ENCODE data around the gene PHLDB3. TPM values are rescaled to one million over a fixed set of nuclear protein-coding genes. Genes with fewer than 3 reads are reported as not detected.
A peak's percentile ranks its signal among the peaks of the same experiment; 100 is the strongest.

The PHLDB3 gene
- total RNA-seq, 2 experiments from 2014 or later: 13.5 to 15.2 TPM

DNA sequence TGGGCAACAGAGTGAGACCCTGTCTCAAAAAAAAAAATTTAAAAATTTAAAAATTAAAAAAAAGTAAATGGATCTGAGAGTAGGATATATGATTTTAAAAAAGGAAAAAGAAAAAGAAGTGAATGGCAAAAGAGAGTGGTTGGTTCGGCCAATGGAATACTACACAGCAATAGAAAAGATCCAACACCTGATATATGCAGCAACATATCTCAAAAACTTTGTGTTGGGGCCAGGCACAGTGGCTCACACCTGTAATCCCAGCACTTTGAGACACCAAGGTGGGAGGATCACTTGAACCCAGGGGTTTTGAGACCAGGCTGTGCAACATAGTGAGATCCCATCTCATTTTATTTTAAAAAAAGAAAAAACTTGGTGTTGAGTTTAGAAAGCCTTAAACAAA, 37.8 kb downstream of the PHLDB3 start:
- Mint-ChIP-seq H3K4me3 (no peak overlapping the region), H3K36me3 (no peaks in the 10 kb centered on the region), H3K27ac (no peak overlapping the region), H3K4me1 (ENCODE audit: low read depth) (peaks cover 59% of the 10 kb centered on the region), H3K27me3 (no peaks in the 10 kb centered on the region), H3K9me3 (no peaks in the 10 kb centered on the region)
- ChIA-PET POLR2A (no interaction called here), CTCF (interaction anchor here (2.6 kb wide), 1 partner anchor 20 kb away, joined by 5 read pairs; no protein-coding TSS in a partner anchor)
- DNase-seq: no peak
- intact Hi-C loops (cut with micrococcal nuclease): loop anchor here (10.0 kb wide), 1 partner anchor 318 kb away; the partner anchor contains the start of gene KCNN4

DNA sequence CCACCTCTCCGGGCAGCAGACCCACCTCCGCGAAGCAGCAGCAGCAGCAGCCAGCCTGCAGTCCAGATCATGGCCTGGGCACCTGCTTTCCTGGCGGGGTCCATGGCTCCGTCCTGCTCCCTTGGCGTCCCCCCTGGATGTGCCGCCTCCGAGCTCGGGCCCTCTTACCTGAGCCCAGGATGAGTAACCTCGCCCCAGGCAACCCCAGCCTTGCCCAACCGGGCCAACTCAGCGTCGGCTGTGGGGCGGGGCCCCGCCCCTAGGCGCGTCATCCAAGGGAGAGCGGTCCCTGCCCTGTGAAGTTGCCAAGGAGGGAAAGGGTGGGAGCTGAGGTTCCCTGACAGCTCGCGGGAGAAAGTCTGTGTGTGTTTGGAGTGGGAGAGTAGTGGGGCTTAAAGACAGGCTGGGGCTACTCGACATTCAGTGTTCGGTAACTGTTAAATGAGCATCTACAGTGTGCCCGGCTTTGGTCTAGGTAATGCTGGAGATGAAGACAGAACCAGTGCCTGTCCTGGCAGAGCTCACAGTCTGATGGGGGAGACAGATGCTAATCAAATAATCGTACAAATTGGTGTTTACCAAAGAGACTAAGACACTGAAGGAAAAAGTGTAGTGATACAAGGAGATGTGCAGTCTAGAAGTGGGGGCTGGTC, 39.0 kb downstream of the PHLDB3 start, which contains the start of gene LYPD3:
Gene LYPD3, minus strand, starts transcription at position 141 of the 653 bp plus-strand sequence. Its CDS starts 37 bp downstream, at position 104.
- CTCF ChIA-PET: interaction anchor here (10.3 kb wide), 1 partner anchor 18 kb away, joined by 86 read pairs; no protein-coding TSS in a partner anchor
- no peaks in the 10 kb centered on the region for H3K9me3 Mint-ChIP-seq
- no peak for DNase-seq
- peaks cover 59% of the 10 kb centered on the region for H3K4me1 Mint-ChIP-seq (ENCODE audit: low read depth)
- POLR2A ChIA-PET: interaction anchor here (1.1 kb wide), 1 partner anchor 38 kb away, joined by 4 read pairs; no protein-coding TSS in a partner anchor
- H3K4me3 Mint-ChIP-seq: peak within 1 kb of the TSS; percentile 90
- H3K27ac Mint-ChIP-seq: peak within 1 kb of the TSS; percentile 82
- intact Hi-C loops (cut with micrococcal nuclease): loop anchor here (10.0 kb wide), 1 partner anchor 319 kb away; the partner anchor contains the start of gene KCNN4
- no peaks in the 10 kb centered on the region for H3K27me3 Mint-ChIP-seq
- H3K36me3 Mint-ChIP-seq: no peaks in the 10 kb centered on the region

DNA sequence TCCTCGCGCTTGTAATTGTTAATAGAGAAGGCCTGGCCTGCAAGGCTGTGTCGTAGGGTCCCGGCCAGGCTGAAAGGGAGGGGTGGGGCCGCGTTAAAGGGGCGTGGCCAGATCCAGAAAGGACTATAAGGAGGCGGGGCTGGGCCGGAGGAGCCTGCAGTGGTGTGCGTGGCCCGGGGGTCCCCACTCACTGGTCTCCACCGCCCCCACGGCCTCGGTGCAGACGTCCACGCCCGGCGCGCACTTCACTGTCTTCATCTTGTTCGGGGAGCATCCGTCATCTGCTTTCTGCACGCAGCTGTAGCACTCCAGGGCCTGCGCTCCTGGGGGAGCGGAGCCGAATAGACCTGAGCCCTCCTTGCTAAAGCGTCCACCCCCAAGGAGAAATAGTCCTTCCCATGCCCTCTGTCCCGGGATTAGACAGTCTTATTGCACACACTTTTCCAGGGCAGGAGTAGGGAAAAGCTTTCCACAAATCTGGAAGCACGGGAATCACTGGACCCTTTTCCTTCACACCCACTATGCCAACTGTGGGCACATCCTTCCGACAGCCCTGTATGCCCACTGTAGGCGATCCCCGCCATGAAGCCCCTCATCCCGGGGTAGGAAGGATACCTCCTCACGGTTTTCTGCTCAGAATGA, 40.3 kb downstream of the PHLDB3 start:
- intact Hi-C loops (cut with micrococcal nuclease): loop anchor here (10.0 kb wide), 1 partner anchor 321 kb away; the partner anchor contains the start of gene KCNN4
- Mint-ChIP-seq H3K27me3 (no peaks in the 10 kb centered on the region), H3K27ac (peak overlapping the region; percentile 82), H3K36me3 (no peaks in the 10 kb centered on the region), H3K4me3 (peak overlapping the region; percentile 90), H3K4me1 (ENCODE audit: low read depth) (peaks cover 48% of the 10 kb centered on the region), H3K9me3 (no peaks in the 10 kb centered on the region)
- CTCF ChIA-PET: interaction anchor here (0.7 to 10.3 kb wide), 9 partner anchors 16 to 204 kb away, joined by 3 to 86 read pairs (median 4); no protein-coding TSS in a partner anchor
- no peak for DNase-seq
- POLR2A ChIA-PET: interaction anchor here (0.9 to 2.3 kb wide), 8 partner anchors 11 to 132 kb away, joined by 3 to 8 read pairs (median 4); partner anchors contain the start of genes IRGQ, PHLDB3, ZNF575 and ZNF576

DNA sequence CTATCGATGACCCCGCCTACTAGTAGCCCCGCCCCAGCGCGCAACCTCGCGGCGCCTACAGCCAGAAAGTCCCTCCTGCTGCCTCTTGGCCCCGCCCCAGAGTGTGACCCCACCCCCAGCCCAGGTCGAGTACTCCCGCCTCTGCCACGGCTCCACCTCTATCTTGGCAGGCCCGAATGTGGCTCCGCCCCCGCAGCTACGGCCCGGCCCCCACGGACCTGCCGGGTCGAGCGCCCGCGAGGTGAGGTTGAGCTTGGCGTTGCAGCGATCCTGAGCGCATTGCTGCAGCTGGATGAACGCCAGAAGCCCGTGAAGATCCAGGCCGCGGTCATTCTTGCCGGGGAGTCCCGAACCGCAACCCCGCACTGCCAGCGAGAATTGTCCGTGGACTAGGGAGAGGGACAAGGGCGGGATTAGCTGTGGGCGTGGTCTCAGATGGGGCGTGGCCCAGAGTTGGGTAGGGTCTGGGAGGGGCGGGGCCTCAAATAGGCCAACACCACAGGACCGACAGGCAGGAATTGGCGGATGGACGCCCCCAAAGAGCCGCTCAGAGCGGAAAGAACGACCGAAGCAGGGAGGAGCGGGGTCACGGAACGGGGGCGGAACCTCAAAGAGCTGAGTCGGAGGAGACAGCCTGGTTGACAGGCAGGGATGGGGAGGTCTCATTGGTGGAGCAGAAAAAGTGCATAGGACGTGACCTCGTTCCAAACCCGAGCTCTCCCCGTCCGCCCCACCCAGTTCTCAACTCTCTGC, 41.0 kb downstream of the PHLDB3 start:
- peaks cover 41% of the 10 kb centered on the region for H3K4me1 Mint-ChIP-seq (ENCODE audit: low read depth)
- intact Hi-C loops (cut with micrococcal nuclease): loop anchor here (1.0 to 10.0 kb wide), 8 partner anchors 12 to 321 kb away; partner anchors contain the start of genes KCNN4, PHLDB3, ZNF428 and ZNF575
- CTCF ChIA-PET: interaction anchor here (0.7 to 10.3 kb wide), 12 partner anchors 13 to 205 kb away, joined by 3 to 86 read pairs (median 4); partner anchors contain the start of gene ZNF575
- H3K36me3 Mint-ChIP-seq: no peaks in the 10 kb centered on the region
- H3K27me3 Mint-ChIP-seq: no peaks in the 10 kb centered on the region
- H3K27ac Mint-ChIP-seq: peak overlapping the region; percentile 82
- peak overlapping the region; percentile 90 for H3K4me3 Mint-ChIP-seq
- H3K9me3 Mint-ChIP-seq: no peaks in the 10 kb centered on the region
- DNase-seq: peak; percentile 100
- POLR2A ChIA-PET: interaction anchor here (0.9 to 2.3 kb wide), 10 partner anchors 9 to 133 kb away, joined by 3 to 8 read pairs (median 4); partner anchors contain the start of genes IRGQ, PHLDB3, ZNF575 and ZNF576

DNA sequence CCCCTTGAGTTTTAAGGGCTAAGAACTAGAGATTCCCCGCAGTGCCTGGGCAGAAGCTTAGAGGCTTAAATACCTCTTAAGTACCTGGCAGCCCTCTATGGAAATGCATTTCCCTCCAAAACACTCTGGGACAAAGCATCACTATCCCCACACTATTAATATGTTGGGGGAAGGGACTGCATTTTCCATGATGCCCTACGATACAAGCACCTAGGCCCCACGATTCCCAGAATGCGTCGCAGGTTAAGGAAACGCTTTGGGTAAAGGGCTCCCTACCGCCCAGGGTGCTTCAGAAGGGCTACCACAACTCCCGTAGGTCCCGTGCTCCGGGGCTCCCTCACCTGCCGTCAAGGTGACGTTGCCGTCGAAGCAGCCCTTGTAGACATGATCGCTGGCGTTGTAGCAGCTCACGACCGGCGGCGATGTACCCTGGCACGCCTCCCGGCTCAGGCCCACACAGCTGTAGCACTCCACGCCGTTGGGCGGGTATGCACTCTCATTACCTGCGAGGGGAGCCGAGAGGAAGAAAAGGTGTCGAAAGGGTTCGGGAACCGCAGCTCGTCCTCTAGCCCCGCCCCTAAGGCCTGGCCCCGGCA, 41.7 kb downstream of the PHLDB3 start:
- Mint-ChIP-seq H3K36me3 (no peaks in the 10 kb centered on the region), H3K4me1 (ENCODE audit: low read depth) (peaks cover 34% of the 10 kb centered on the region)
- POLR2A ChIA-PET: interaction anchor here (1.0 to 2.3 kb wide), 5 partner anchors 10 to 134 kb away, joined by 3 to 8 read pairs (median 4); partner anchors contain the start of genes IRGQ, PHLDB3 and ZNF576

DNA sequence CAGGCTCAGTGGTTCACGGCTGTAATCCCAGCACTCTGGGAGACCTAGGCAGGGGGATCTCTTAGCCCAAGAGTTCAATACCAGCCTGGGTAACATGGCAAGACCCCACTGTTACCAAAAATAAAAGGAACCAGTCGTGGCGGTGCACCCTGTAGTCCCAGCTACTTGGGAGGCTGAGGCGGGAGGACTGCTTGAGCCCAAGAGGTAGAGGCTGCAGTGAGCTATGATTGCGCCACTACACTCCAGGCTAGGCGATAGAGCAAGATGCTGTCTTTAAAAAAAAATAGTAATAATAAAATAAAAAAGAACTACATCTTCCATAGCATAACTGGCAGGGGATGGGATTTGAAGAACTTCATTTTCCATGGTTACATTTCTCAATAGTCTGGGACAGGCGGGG, 42.2 kb downstream of the PHLDB3 start:
- POLR2A ChIA-PET: interaction anchor here (1.0 to 1.8 kb wide), 3 partner anchors 10 to 134 kb away, joined by 3 to 4 read pairs (median 4); partner anchors contain the start of genes IRGQ and ZNF576
- no peaks in the 10 kb centered on the region for H3K27me3 Mint-ChIP-seq
- H3K4me3 Mint-ChIP-seq: peak overlapping the region; percentile 90
- H3K4me1 Mint-ChIP-seq (ENCODE audit: low read depth): peaks cover 30% of the 10 kb centered on the region
- H3K36me3 Mint-ChIP-seq: no peaks in the 10 kb centered on the region
- intact Hi-C loops (cut with micrococcal nuclease): loop anchor here (2.0 to 10.0 kb wide), 3 partner anchors 16 to 322 kb away; partner anchors contain the start of genes KCNN4 and ZNF428
- no peaks in the 10 kb centered on the region for H3K9me3 Mint-ChIP-seq
- peak overlapping the region; percentile 36 for H3K27ac Mint-ChIP-seq
- CTCF ChIA-PET: interaction anchor here (1.3 to 10.3 kb wide), 4 partner anchors 15 to 206 kb away, joined by 5 to 86 read pairs (median 16); no protein-coding TSS in a partner anchor
- no peak for DNase-seq

More for the DNA sequence above, 41.7 kb downstream of the PHLDB3 start:
- no peak for DNase-seq
- CTCF ChIA-PET: interaction anchor here (1.0 to 10.3 kb wide), 10 partner anchors 14 to 206 kb away, joined by 3 to 86 read pairs (median 4); partner anchors contain the start of gene ZNF575
- H3K4me3 Mint-ChIP-seq: peak overlapping the region; percentile 90
- no peaks in the 10 kb centered on the region for H3K27me3 Mint-ChIP-seq
- intact Hi-C loops (cut with micrococcal nuclease): loop anchor here (1.0 to 10.0 kb wide), 8 partner anchors 12 to 322 kb away; partner anchors contain the start of genes KCNN4, PHLDB3, ZNF428 and ZNF575
- no peaks in the 10 kb centered on the region for H3K9me3 Mint-ChIP-seq
- H3K27ac Mint-ChIP-seq: peak overlapping the region; percentile 55

DNA sequence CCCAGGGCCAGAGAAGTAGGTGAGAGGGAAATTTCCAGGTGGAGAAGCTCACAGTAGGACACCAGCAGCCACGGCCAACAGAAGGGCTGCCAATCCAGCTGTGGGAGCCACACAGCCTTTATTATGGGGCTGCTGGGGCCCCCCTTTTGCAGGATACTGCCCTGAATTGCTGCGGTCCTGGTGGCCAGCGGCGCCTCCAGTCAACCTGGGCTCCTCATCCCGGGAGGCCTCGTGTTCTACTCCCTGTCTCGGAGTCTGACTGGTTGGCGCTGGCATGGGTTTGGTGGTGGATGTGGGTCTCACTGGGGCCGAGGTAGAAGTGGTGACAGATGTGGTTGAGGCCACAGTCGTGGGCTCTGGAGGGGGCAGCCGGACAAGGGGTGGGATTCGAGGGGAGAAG, 43.2 kb downstream of the PHLDB3 start:
- ChIA-PET POLR2A (no interaction called here), CTCF (interaction anchor here (10.3 kb wide), 1 partner anchor 13 kb away, joined by 86 read pairs; no protein-coding TSS in a partner anchor)
- Mint-ChIP-seq H3K36me3 (no peaks in the 10 kb centered on the region), H3K27me3 (no peaks in the 10 kb centered on the region), H3K4me1 (ENCODE audit: low read depth) (peaks cover 27% of the 10 kb centered on the region), H3K4me3 (no peak overlapping the region), H3K9me3 (no peaks in the 10 kb centered on the region), H3K27ac (no peak overlapping the region)
- intact Hi-C loops (cut with micrococcal nuclease): loop anchor here (10.0 kb wide), 1 partner anchor 323 kb away; the partner anchor contains the start of gene KCNN4
- DNase-seq: no peak

DNA sequence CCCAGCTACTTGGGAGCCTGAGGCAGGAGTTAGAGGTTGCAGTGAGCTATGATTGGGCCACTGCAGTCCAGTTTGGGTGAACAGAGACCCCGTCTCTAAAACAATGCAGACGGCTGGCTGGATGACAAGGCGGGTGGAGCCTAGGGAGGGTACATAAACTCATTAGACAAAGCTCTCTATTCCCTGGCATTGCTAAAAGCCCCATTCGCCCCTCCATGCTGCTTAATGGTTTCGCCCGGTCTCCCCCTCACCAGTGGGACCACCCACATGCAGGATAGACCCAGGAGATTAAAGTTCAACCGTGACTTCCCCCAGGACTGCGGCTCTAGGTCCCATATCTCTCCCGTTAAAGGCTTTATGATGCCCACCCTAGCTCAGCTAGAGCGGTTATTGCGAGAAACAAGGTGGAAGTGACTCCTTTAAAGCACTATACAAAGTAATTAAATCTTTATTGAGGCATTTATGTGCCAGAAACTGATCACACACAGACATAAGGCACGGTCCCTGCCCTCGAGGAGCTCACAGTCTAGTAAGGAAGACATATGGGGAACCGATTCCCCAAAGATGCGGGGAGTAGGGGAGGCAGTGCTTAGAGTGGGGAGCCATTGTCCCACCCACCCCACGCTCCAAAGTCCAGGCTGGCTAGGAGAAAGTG, 44.1 kb downstream of the PHLDB3 start:
- H3K4me1 Mint-ChIP-seq (ENCODE audit: low read depth): peaks cover 23% of the 10 kb centered on the region
- no peaks in the 10 kb centered on the region for H3K27me3 Mint-ChIP-seq
- CTCF ChIA-PET: interaction anchor here (1.5 to 10.3 kb wide), 2 partner anchors 13 to 59 kb away, joined by 5 to 86 read pairs; no protein-coding TSS in a partner anchor
- H3K9me3 Mint-ChIP-seq: no peaks in the 10 kb centered on the region
- no peak for DNase-seq
- POLR2A ChIA-PET: interaction anchor here (0.5 kb wide), 1 partner anchor 119 kb away, joined by 3 read pairs; no protein-coding TSS in a partner anchor
- intact Hi-C loops (cut with micrococcal nuclease): loop anchor here (10.0 kb wide), 1 partner anchor 324 kb away; the partner anchor contains the start of gene KCNN4
- no peak overlapping the region for H3K4me3 Mint-ChIP-seq
- no peak overlapping the region for H3K27ac Mint-ChIP-seq
- H3K36me3 Mint-ChIP-seq: no peaks in the 10 kb centered on the region

DNA sequence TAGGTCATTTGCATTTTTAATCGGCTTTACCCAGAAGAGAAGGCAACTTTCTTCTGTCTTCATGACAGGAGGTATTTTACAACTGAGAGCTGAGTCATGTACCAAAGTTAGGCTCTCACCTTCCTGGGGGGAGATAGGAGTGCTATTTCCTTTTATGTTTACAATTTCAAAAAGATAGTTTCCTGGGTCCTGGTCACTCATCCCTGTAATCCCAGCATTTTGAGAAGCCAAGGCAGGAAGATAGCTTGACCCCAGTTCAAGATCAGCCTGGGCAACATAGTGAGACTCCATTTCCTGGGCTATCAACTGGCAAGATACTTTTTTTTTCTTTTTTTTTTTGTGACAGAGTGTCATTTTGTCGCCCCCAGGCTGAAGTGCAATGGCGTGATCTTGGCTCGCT, 46.7 kb downstream of the PHLDB3 start:
- ChIA-PET CTCF (interaction anchor here (1.6 to 10.3 kb wide), 2 partner anchors 10 to 46 kb away, joined by 4 to 86 read pairs; no protein-coding TSS in a partner anchor), POLR2A (interaction anchor here (0.6 kb wide), 1 partner anchor 10 kb away, joined by 3 read pairs; no protein-coding TSS in a partner anchor)
- no peak overlapping the region for H3K27ac Mint-ChIP-seq
- no peak for DNase-seq
- intact Hi-C loops (cut with micrococcal nuclease): no loop called here
- H3K4me3 Mint-ChIP-seq: no peak overlapping the region
- H3K36me3 Mint-ChIP-seq: no peaks in the 10 kb centered on the region
- no peaks in the 10 kb centered on the region for H3K27me3 Mint-ChIP-seq
- no peaks in the 10 kb centered on the region for H3K9me3 Mint-ChIP-seq
- H3K4me1 Mint-ChIP-seq (ENCODE audit: low read depth): peaks cover 15% of the 10 kb centered on the region
